AG04450 (cell line): ENCODE results near the gene TTBK1. TPM values are rescaled to one million over a fixed set of nuclear protein-coding genes. Genes with fewer than 3 reads are reported as not detected.

ENCODE experiments used
- CTCF ChIA-PET: fragments of 300-600, 350-600 bp; formaldehyde crosslinking; extraction: SDS; loops from one replicate; lab custom pipeline; 2022; ENCODE audit warnings: antibody characterized with exemption, inconsistent platforms; lab: Charles Lee
- POLR2A ChIA-PET: fragments of 350-600 bp; formaldehyde crosslinking; extraction: SDS; loops from one replicate; lab custom pipeline; 2021; ENCODE audit warnings: antibody characterized with exemption, inconsistent platforms; lab: Yijun Ruan, JAX
- DNase-seq: peaks from one replicate; pipeline ENCODE4 v3.0.0-alpha.2; 2011; ENCODE audit warnings: low read depth, low spot score
- H3K27ac ChIP-seq: one replicate; pipeline ENCODE4 v1.5.1; 2012; ENCODE audit warnings: low read depth, low read length, control low read depth
- H3K27me3 ChIP-seq: one replicate; pipeline ENCODE4 v1.6.0; 2012; ENCODE audit warnings: low read length; ENCODE audit not compliant: control insufficient read depth, insufficient read depth
- H3K4me3 ChIP-seq: 2 replicates; pipeline ENCODE4 v1.5.1; 2011; ENCODE audit warnings: mild to moderate bottlenecking, low read depth, low read length, control low read depth
- H3K9me3 ChIP-seq: 2 replicates; pipeline ENCODE4 v1.5.1; 2012; ENCODE audit warnings: low read length; ENCODE audit not compliant: control insufficient read depth, insufficient read depth
- CTCF ChIP-seq: IDR thresholded peaks from 2 replicates; pipeline ENCODE4 v1.5.1; 2011; ENCODE audit warnings: low read depth, low read length, control low read depth, inconsistent platforms
- polyA plus RNA-seq: library from polyadenylated mRNA; depleted of rRNA; stranded (reverse); fragments of >200 nt; gene quantifications from 2 replicates; pipeline ENCODE4 v1.2.3, GENCODE V29; 2011

The TTBK1 gene
- polyA plus RNA-seq, 1 experiment = not detected

GRCh38 chr6:43256670-43257366, 13.5 kb downstream of the TTBK1 start:
- H3K27me3 ChIP-seq = peaks cover 24% of the 10 kb centered on the region
- ChIA-PET POLR2A (no interaction called here), CTCF (no interaction called here)
- H3K9me3 ChIP-seq = no peaks in the 10 kb centered on the region; the same call in 1 of the 2 replicates
- DNase-seq = no peak
- TF ChIP-seq CTCF = no peak
- no peak overlapping the region for H3K27ac ChIP-seq
- H3K4me3 ChIP-seq = no peak overlapping the region

GRCh38 chr6:43257367-43258145, 14.3 kb downstream of the TTBK1 start:
- no peak overlapping the region for H3K27ac ChIP-seq

GRCh38 chr6:43258180-43258579, 14.9 kb downstream of the TTBK1 start:
- Histone ChIP-seq H3K27ac (no peak overlapping the region), H3K4me3 (no peak overlapping the region), H3K9me3 (no peaks in the 10 kb centered on the region; the same call in 1 of the 2 replicates), H3K27me3 (peaks cover 21% of the 10 kb centered on the region)
- TF ChIP-seq CTCF = no peak
- POLR2A ChIA-PET = interaction anchor here (0.6 kb wide), 1 partner anchor 26 kb away, joined by 5 read pairs; no protein-coding TSS in a partner anchor
- CTCF ChIA-PET = no interaction called here
- no peak for DNase-seq

More at GRCh38 chr6:43257367-43258145, 14.3 kb downstream of the TTBK1 start:
- no peak for TF ChIP-seq CTCF
- POLR2A ChIA-PET = no interaction called here
- no peak overlapping the region for H3K4me3 ChIP-seq
- no peaks in the 10 kb centered on the region; the same call in 1 of the 2 replicates for H3K9me3 ChIP-seq
- DNase-seq = no peak
- peaks cover 21% of the 10 kb centered on the region for H3K27me3 ChIP-seq
- CTCF ChIA-PET = no interaction called here

GRCh38 chr6:43258807-43259686, 15.8 kb downstream of the TTBK1 start:
- DNase-seq = no peak
- ChIA-PET CTCF (interaction anchor here (0.7 kb wide), 1 partner anchor 177 kb away, joined by 6 read pairs; no protein-coding TSS in a partner anchor), POLR2A (interaction anchor here (0.6 kb wide), 1 partner anchor 27 kb away, joined by 5 read pairs; no protein-coding TSS in a partner anchor)
- Histone ChIP-seq H3K27ac (no peak overlapping the region), H3K9me3 (no peaks in the 10 kb centered on the region; the same call in 1 of the 2 replicates), H3K4me3 (no peak overlapping the region), H3K27me3 (peaks cover 21% of the 10 kb centered on the region)
- TF ChIP-seq CTCF = no peak
